GM19438 (cell line): ENCODE measurements around the gene AGTPBP1.
"Not testable (repeated sequence)": the region's sequence is repeated elsewhere in the genome, so short reads cannot be mapped to it uniquely, and the experiment has no call there.

ENCODE experiments used
- ATAC-seq: cut with Tn5 transposase; IDR thresholded peaks from one replicate; pipeline ENCODE4 v1.9.1; 2021; ENCODE audit warnings: low read depth; ENCODE audit not compliant: unreplicated experiment

Gene AGTPBP1

DNA sequence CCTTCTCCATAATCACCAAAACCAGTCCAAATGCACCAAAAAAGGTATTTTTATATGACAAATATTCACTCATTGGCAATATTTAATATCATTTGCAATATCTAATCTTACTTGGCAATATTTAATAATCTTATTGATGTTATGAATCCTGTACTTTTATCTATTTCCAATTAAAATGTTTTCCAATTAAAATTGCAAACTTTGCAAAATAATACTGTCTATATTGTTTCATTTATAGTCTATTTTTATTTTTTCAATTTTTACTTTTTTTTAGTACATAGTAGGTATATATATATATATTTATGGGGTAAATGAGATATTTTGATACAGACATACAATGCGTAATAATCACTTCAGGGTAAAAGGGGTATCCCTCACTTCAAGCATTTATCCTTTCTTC is 109.9 kb downstream of the AGTPBP1 start:
- ATAC-seq: no peak

DNA sequence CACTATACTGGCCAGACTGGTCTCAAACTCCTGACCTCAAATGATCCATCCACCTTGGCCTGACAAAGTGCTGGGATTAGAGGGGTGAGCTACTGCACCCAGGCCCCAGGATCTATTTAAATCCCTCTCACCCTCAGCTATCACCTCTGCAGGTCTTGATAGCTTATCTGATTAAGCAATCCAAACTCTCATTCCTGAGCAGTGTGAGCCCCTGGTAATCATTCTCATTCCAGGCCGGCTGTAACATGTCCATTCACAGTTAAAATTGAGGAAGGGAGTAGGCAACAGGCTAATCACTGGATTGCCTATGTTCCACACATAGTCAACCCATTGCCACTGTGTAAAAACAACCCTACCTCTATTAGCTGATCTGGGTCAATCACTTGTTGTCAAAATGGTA is 111.1 kb downstream of the AGTPBP1 start:
- ATAC-seq: no peak

- ATAC-seq: no peak
These were observed 124.5 kb downstream of the AGTPBP1 start for GRCh38 chr9:85617141-85617670.

GRCh38 chr9:85615792-85616191 is 126.0 kb downstream of the AGTPBP1 start:
- ATAC-seq: no peak

DNA sequence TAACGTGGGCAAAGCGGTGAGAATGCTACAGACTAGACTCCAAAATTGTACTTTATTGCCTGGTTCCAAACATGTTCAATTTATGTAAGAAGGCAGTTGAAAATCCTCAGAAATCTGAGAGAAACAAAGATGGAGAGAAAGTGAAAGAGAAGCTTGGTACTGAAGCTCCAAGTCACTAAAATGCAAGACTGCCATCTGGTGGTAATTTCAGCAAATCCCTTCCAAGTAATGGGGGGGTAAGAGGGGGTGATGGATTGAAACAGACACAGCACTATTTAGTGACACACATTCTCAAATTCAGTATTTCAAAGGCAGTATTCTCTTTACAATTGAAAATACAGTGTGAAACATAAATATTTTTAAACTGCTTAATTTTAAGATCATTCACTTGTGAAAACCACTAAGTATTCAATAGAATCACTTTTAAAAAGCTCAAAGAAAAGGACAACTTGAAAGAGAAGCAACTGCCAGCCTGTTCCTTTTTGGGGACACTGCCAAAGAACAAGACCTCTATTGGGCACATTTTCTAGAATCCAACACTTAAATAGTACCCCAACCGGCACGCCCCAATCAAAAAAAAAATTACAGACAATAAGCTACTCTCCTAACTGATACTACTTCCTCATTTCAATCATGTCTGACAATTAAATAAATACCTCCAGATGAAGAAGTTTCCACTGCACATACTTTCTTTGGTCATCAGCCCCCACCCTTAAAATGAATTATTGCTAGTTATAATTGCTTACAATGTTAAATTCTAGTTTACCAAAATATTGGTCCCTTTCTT is 131.5 kb downstream of the AGTPBP1 start:
- ATAC-seq: peak; percentile 90

DNA sequence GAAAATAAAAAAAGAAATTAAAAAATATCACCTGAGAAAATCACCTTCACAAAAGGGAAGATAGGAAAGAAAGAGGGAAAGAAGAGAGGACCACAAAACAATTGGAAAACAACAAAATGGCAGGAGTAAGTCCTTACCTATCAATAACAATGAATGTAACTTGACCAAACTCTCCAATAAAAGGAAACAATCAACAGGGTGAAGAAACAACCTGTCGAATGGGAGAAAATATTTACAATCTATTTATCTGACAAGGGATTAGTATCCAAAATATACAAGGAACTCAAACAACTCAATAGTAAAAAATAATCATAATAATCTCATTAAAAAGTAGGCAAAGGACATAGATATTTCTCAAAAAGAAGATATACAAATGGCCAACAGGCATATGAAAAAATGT is 135.8 kb downstream of the AGTPBP1 start:
- no peak for ATAC-seq

GRCh38 chr9:85603936-85604335 is 137.8 kb downstream of the AGTPBP1 start:
- ATAC-seq: no peak

- ATAC-seq: no peak
These were observed 139.0 kb downstream of the AGTPBP1 start for GRCh38 chr9:85602742-85603141.

DNA sequence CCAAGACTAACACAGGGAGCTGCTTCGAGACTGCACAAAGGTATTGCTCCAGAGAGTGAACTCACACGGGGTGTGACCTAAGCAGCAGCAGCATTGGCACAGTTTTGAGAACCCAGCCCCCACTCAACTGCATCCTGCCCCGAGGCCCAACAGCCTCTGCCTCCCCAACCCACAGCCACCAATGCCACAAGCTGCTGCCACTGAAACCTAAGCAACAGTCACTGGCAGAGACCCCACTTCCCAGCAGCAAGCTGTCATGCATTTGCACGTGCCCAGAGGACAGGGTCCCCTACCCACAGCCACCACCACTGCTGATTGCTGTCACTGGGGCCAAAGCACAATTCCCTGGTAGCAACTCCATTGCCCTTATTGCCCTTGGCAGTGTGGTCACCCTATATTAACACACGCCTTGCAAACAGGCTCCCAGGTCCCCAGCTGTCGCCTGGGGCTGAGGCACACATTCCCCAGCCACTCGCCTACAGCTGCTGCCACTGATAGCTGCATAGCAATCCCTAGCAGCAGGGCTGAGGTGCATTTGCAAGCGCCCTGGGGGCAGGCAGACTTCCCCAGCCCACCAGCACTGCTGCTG is 141.0 kb downstream of the AGTPBP1 start:
- no peak for ATAC-seq

DNA sequence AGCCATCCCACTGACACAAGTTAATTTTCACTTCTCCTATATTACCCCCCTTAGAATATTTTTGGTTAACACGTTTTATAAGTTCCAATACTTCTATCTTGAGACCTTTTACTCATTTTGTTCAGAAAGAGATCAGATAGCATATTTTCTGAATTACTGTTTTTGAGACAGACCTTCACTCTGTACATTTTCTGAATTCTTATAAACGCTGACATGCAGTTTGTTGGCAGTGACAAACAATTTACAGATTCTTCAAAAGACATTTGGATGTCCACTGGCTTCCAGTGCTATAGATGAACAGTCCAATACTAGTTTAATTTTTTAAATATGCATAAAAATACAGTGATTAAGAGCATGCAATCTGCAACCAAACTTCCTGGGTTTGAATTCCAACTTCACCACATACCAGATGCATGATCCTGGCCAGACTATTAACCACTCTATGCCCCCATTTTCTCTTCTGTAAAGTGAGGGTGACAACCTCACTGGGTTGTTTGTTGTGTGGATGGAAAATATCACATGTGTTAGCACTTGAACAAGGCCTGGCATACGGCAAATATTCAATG is 142.1 kb downstream of the AGTPBP1 start:
- no peak for ATAC-seq

GRCh38 chr9:85594316-85594715 is 147.4 kb downstream of the AGTPBP1 start:
- ATAC-seq: no peak

DNA sequence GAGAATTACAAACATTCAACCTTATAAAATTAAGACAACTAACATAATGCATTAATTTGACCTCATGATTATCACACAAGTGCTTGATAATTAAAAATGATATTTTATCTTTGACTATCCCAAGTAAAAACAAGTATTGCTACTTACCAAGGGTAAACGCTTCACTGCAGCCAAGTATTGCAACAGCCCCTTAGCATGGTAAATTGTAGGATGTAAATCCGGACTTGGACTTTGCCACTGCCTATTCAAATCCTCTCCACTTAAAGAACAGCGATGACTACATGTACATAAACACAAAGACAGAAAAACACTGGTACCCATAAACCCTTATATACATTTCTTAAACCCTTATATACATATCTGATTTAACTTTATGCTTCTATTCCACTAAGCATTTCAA is 155.1 kb downstream of the AGTPBP1 start:
- ATAC-seq: no peak

DNA sequence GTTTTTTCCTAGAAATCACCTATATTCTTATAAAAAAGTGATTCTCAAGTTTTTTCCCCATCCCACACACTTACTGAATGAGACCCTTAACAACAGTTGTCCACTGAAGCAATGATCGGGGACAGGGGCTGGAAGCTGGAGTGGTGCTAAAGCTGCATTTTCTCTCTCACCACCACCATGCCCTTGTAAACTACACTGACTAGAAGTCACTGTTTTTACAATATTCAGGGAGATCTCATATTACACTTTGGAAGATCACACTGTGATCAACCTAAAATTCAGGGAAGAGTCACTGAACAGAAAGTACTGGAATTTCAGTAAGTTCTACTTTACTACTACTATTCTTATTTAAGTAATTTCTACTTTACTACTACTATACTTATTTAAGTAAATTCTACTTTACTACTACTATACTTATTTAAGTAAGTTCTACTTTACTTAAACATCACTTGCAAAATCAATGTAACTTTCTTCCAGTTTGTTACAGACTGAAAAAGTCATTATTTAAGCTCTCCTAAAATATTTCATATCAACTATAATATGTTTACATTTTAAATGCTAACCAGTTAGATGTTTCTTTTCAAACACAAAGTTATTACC is 164.3 kb downstream of the AGTPBP1 start:
- ATAC-seq: no peak

- no peak for ATAC-seq
These were observed 165.9 kb downstream of the AGTPBP1 start for GRCh38 chr9:85575868-85576267.

GRCh38 chr9:85573546-85573945 is 168.2 kb downstream of the AGTPBP1 start:
- not testable (repeated sequence) for ATAC-seq

DNA sequence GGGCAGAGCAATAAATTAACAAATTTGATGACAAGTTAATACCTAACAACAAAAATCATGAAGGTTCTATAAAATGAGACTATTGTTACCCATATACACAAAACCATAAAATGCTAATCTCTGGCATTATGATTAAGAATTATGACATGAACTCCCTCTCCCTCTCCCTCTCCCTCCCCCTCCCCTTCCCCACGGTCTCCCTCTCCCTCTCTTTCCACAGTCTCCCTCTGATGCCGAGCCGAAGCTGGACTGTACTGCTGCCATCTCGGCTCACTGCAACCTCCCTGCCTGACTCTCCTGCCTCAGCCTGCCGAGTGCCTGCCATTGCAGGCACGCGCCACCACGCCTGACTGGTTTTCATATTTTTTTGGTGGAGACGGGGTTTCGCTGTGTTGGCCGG is 168.8 kb downstream of the AGTPBP1 start:
- not testable (repeated sequence) for ATAC-seq

DNA sequence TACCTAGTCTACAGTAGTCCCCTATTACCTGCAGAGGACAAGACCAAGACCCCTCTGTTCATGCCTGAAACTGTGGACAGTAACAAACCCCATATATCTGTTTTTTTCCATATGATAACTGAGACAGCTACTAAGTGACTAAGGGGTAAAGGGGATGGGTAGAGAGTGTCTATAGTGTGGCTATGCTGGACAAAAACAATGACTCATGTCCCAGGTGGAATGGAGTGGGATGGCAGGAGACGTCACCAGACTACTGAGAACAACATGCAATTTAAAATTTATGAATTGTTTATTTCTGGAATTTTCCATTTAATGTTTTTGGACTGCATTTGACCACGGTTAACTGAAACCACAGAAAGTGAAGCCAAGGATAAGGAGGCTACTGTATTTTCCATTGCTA is 171.8 kb downstream of the AGTPBP1 start:
- ATAC-seq: no peak

GRCh38 chr9:85559526-85559925 is 182.2 kb downstream of the AGTPBP1 start:
- ATAC-seq: no peak

- ATAC-seq: no peak
These were observed 187.4 kb downstream of the AGTPBP1 start for GRCh38 chr9:85554349-85554748.

GRCh38 chr9:85553475-85553874 is 188.3 kb downstream of the AGTPBP1 start:
- no peak for ATAC-seq

DNA sequence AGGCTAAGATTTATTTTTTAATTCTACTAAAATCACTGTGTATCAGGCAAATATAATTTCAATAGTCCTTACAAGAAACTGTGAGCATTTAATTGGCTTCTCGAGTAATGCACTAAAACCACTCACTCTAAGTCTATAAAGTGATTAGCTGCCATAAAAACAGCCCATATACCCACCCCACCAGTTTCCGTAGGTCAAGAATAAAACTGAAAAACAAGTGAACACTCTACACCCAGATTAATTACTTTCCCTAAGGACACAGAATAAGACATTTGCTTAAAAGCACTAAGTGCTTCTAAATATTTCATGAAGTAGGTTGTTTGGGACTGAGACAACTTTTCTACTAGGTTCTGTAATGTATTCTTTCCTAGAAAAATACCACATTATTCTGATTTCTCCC is 194.2 kb downstream of the AGTPBP1 start:
- no peak for ATAC-seq
